ENCODE results near the gene LRP1B.

The LRP1B gene

GRCh38 chr2:141701618-141702017 lies 429.2 kb downstream of the LRP1B start:
- H3K4me3 ChIP-seq (ENCODE audit: insufficient read length, low read depth) = no peak overlapping the region
- H3K27me3 ChIP-seq (ENCODE audit: insufficient read depth, insufficient read length) = no peaks in the 10 kb centered on the region
- no peaks in the 10 kb centered on the region for H3K4me1 ChIP-seq (ENCODE audit: insufficient read depth, insufficient read length)
- no peak for DNase-seq (ENCODE audit: low read depth, low spot score)
- H3K36me3 ChIP-seq (ENCODE audit: insufficient read depth, insufficient read length, low read length) = no peaks in the 10 kb centered on the region
- no peak overlapping the region for H3K9ac ChIP-seq (ENCODE audit: insufficient read length, low read depth)
- TF ChIP-seq YY1 (IDR thresholded peaks at IDR 0.05; ENCODE audit: insufficient read depth, insufficient read length) = no peak
- TF ChIP-seq ZNF274 (IDR thresholded peaks at IDR 0.05; ENCODE audit: low read depth, low read length) = no peak
- TF ChIP-seq SUZ12 (IDR thresholded peaks at IDR 0.05; ENCODE audit: extremely low read depth, insufficient read depth, insufficient read length) = no peak
- H3K9me3 ChIP-seq (ENCODE audit: insufficient read depth, low read length) = no peaks in the 10 kb centered on the region

GRCh38 chr2:141699573-141699972 lies 431.2 kb downstream of the LRP1B start:
- no peak for DNase-seq (ENCODE audit: low read depth, low spot score)
- H3K9ac ChIP-seq (ENCODE audit: insufficient read length, low read depth) = no peak overlapping the region
- no peaks in the 10 kb centered on the region for H3K36me3 ChIP-seq (ENCODE audit: insufficient read depth, insufficient read length, low read length)
- H3K9me3 ChIP-seq (ENCODE audit: insufficient read depth, low read length) = no peaks in the 10 kb centered on the region
- H3K4me1 ChIP-seq (ENCODE audit: insufficient read depth, insufficient read length) = no peaks in the 10 kb centered on the region
- TF ChIP-seq YY1 (IDR thresholded peaks at IDR 0.05; ENCODE audit: insufficient read depth, insufficient read length) (no peak), ZNF274 (IDR thresholded peaks at IDR 0.05; ENCODE audit: low read depth, low read length) (no peak), SUZ12 (IDR thresholded peaks at IDR 0.05; ENCODE audit: extremely low read depth, insufficient read depth, insufficient read length) (no peak)
- H3K27me3 ChIP-seq (ENCODE audit: insufficient read depth, insufficient read length) = no peaks in the 10 kb centered on the region
- H3K4me3 ChIP-seq (ENCODE audit: insufficient read length, low read depth) = no peak overlapping the region

- no peak for TF ChIP-seq YY1 (IDR thresholded peaks at IDR 0.05; ENCODE audit: insufficient read depth, insufficient read length)
- no peak for TF ChIP-seq ZNF274 (IDR thresholded peaks at IDR 0.05; ENCODE audit: low read depth, low read length)
- no peak for TF ChIP-seq SUZ12 (IDR thresholded peaks at IDR 0.05; ENCODE audit: extremely low read depth, insufficient read depth, insufficient read length)
- H3K36me3 ChIP-seq (ENCODE audit: insufficient read depth, insufficient read length, low read length) = no peaks in the 10 kb centered on the region
These were observed 432.3 kb downstream of the LRP1B start for GRCh38 chr2:141698500-141698899.

GRCh38 chr2:141697035-141697434 lies 433.8 kb downstream of the LRP1B start:
- no peak overlapping the region for H3K9ac ChIP-seq (ENCODE audit: insufficient read length, low read depth)
- no peaks in the 10 kb centered on the region for H3K4me1 ChIP-seq (ENCODE audit: insufficient read depth, insufficient read length)
- H3K36me3 ChIP-seq (ENCODE audit: insufficient read depth, insufficient read length, low read length) = no peaks in the 10 kb centered on the region
- DNase-seq (ENCODE audit: low read depth, low spot score) = no peak
- TF ChIP-seq YY1 (IDR thresholded peaks at IDR 0.05; ENCODE audit: insufficient read depth, insufficient read length) (no peak), SUZ12 (IDR thresholded peaks at IDR 0.05; ENCODE audit: extremely low read depth, insufficient read depth, insufficient read length) (no peak), ZNF274 (IDR thresholded peaks at IDR 0.05; ENCODE audit: low read depth, low read length) (no peak)
- no peak overlapping the region for H3K4me3 ChIP-seq (ENCODE audit: insufficient read length, low read depth)
- H3K27me3 ChIP-seq (ENCODE audit: insufficient read depth, insufficient read length) = no peaks in the 10 kb centered on the region
- H3K9me3 ChIP-seq (ENCODE audit: insufficient read depth, low read length) = no peaks in the 10 kb centered on the region

More at GRCh38 chr2:141698500-141698899, 432.3 kb downstream of the LRP1B start:
- Histone ChIP-seq H3K27me3 (ENCODE audit: insufficient read depth, insufficient read length) (no peaks in the 10 kb centered on the region), H3K4me1 (ENCODE audit: insufficient read depth, insufficient read length) (no peaks in the 10 kb centered on the region), H3K9me3 (ENCODE audit: insufficient read depth, low read length) (no peaks in the 10 kb centered on the region), H3K9ac (ENCODE audit: insufficient read length, low read depth) (no peak overlapping the region), H3K4me3 (ENCODE audit: insufficient read length, low read depth) (no peak overlapping the region)
- DNase-seq (ENCODE audit: low read depth, low spot score) = no peak

DNA sequence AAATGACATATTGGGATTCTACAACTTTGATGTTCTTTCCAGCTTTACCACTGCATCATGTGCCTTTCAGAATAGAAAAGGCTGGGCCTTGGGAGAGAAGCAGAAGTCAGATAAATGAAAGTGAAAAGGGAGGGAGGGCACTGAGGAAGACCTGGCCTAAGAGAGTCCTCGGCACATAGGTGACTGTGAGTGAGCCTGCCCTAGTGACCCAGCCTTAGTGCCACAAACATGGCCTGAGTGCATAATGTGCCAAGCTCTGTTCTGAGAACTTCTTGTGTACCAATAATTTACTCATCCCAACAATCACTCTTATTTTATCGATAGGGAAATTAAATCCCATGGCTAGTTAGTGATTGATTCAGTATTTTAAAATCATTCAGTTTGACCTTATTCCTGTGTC lies 436.6 kb downstream of the LRP1B start:
- no peak for DNase-seq (ENCODE audit: low read depth, low spot score)
- no peaks in the 10 kb centered on the region for H3K4me1 ChIP-seq (ENCODE audit: insufficient read depth, insufficient read length)
- H3K27me3 ChIP-seq (ENCODE audit: insufficient read depth, insufficient read length) = no peaks in the 10 kb centered on the region
- H3K36me3 ChIP-seq (ENCODE audit: insufficient read depth, insufficient read length, low read length) = no peaks in the 10 kb centered on the region
- no peak overlapping the region for H3K9ac ChIP-seq (ENCODE audit: insufficient read length, low read depth)
- no peaks in the 10 kb centered on the region for H3K9me3 ChIP-seq (ENCODE audit: insufficient read depth, low read length)
- no peak for TF ChIP-seq YY1 (IDR thresholded peaks at IDR 0.05; ENCODE audit: insufficient read depth, insufficient read length)
- no peak for TF ChIP-seq SUZ12 (IDR thresholded peaks at IDR 0.05; ENCODE audit: extremely low read depth, insufficient read depth, insufficient read length)
- no peak for TF ChIP-seq ZNF274 (IDR thresholded peaks at IDR 0.05; ENCODE audit: low read depth, low read length)
- H3K4me3 ChIP-seq (ENCODE audit: insufficient read length, low read depth) = no peak overlapping the region

DNA sequence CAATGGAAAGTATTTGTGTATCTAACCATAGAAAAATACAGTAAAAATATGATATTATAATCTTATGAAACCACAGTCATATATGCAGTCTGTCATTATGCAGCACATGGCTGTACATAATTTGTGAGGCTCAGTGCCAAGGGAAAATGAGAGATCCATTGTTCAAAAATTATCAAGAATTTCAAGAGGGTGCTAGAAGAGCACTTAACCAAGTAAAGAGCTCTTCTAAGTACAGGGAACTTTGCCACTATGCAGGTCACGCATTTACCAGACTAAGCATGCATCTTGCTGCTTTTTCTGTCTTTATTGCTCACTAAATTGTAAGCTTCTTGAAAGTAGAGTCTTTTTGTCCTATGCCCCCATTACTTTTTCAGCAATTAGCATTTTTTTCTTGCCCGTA lies 438.0 kb downstream of the LRP1B start:
- Histone ChIP-seq H3K9me3 (ENCODE audit: insufficient read depth, low read length) (no peaks in the 10 kb centered on the region), H3K4me1 (ENCODE audit: insufficient read depth, insufficient read length) (no peaks in the 10 kb centered on the region), H3K4me3 (ENCODE audit: insufficient read length, low read depth) (no peak overlapping the region), H3K36me3 (ENCODE audit: insufficient read depth, insufficient read length, low read length) (no peaks in the 10 kb centered on the region), H3K9ac (ENCODE audit: insufficient read length, low read depth) (no peak overlapping the region), H3K27me3 (ENCODE audit: insufficient read depth, insufficient read length) (no peaks in the 10 kb centered on the region)
- DNase-seq (ENCODE audit: low read depth, low spot score) = no peak
- TF ChIP-seq SUZ12 (IDR thresholded peaks at IDR 0.05; ENCODE audit: extremely low read depth, insufficient read depth, insufficient read length) = no peak
- no peak for TF ChIP-seq ZNF274 (IDR thresholded peaks at IDR 0.05; ENCODE audit: low read depth, low read length)
- TF ChIP-seq YY1 (IDR thresholded peaks at IDR 0.05; ENCODE audit: insufficient read depth, insufficient read length) = no peak

DNA sequence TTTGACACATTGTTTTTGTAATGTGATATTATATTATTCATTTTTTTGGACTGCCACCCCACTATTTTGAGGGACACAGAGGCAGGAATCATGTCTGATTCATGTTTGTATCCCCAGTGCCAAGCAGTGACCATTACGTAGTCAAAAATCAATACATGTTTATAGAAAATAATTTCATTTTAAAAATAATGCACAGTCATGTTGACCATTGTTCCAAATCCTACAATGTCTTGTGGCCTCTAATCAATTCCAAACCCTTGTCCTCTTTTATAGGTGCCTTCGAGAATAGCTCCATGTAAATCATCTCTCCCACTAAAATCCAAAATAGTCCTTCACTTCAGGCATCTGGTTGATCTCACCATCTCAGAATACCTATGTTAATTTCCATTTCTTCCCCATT lies 454.7 kb downstream of the LRP1B start:
- no peak for TF ChIP-seq SUZ12 (IDR thresholded peaks at IDR 0.05; ENCODE audit: extremely low read depth, insufficient read depth, insufficient read length)
- no peak for TF ChIP-seq YY1 (IDR thresholded peaks at IDR 0.05; ENCODE audit: insufficient read depth, insufficient read length)
- TF ChIP-seq ZNF274 (IDR thresholded peaks at IDR 0.05; ENCODE audit: low read depth, low read length) = no peak
- no peaks in the 10 kb centered on the region for H3K27me3 ChIP-seq (ENCODE audit: insufficient read depth, insufficient read length)
- no peak overlapping the region for H3K9ac ChIP-seq (ENCODE audit: insufficient read length, low read depth)
- no peaks in the 10 kb centered on the region for H3K4me1 ChIP-seq (ENCODE audit: insufficient read depth, insufficient read length)
- no peak for DNase-seq (ENCODE audit: low read depth, low spot score)
- H3K36me3 ChIP-seq (ENCODE audit: insufficient read depth, insufficient read length, low read length) = no peaks in the 10 kb centered on the region
- H3K9me3 ChIP-seq (ENCODE audit: insufficient read depth, low read length) = no peaks in the 10 kb centered on the region
- no peak overlapping the region for H3K4me3 ChIP-seq (ENCODE audit: insufficient read length, low read depth)

Data from NT2/D1 (cell line).